ENCODE results near the gene ARL15. TPM values are rescaled to one million over a fixed set of nuclear protein-coding genes. Genes with fewer than 3 reads are reported as not detected.
A peak's percentile ranks its signal among the peaks of the same experiment; 100 is the strongest.

ARL15 gene
- total RNA-seq, 1 experiment from 2014 or later = 18.3 TPM

GRCh38 chr5:54243483-54244080 lies 66.8 kb downstream of the ARL15 start:
- H3K27me3 ChIP-seq (replicated peaks; ENCODE audit: insufficient read depth, low read depth, low read length, poor library complexity) = no peaks in the 10 kb centered on the region
- H3K9me3 ChIP-seq (ENCODE audit: low read depth, low read length, poor library complexity, severe bottlenecking) = no peaks in the 10 kb centered on the region
- BruUV-seq (replicated peaks) = no TSS peak
- H3K4me3 ChIP-seq (ENCODE audit: low read depth, low read length, poor library complexity, severe bottlenecking) = no peak overlapping the region
- POLR2A ChIA-PET (ENCODE audit: low non-redundant PET) = interaction anchor here (1.3 kb wide), 1 partner anchor 67 kb away, joined by 3 read pairs; the partner anchor contains the start of gene ARL15
- no peaks in the 10 kb centered on the region for H3K4me1 ChIP-seq (ENCODE audit: insufficient read depth, low read length, poor library complexity, severe bottlenecking)
- H3K27ac ChIP-seq (ENCODE audit: low read depth, low read length, poor library complexity, severe bottlenecking) = no peak overlapping the region
- DNase-seq (ENCODE audit: low spot score) = peak; percentile 63
- H3K36me3 ChIP-seq (ENCODE audit: insufficient read depth, low read length, poor library complexity, severe bottlenecking) = no peaks in the 10 kb centered on the region
- TF ChIP-seq EZH2 (IDR thresholded peaks at IDR 0.05; ENCODE audit: borderline replicate concordance, low read depth, low read length, poor library complexity, severe bottlenecking) = no peak
- TF ChIP-seq CTCF (conservative IDR thresholded peaks at IDR 0.05; ENCODE audit: low read depth, low read length) = peak; percentile 84
- intact Hi-C loops (cut with micrococcal nuclease; ENCODE audit: unreplicated experiment) = loop anchor here (2.0 to 10.0 kb wide), 5 partner anchors 175 to 904 kb away; no protein-coding TSS in a partner anchor
- CTCF ChIA-PET = interaction anchor here (0.6 to 2.1 kb wide), 14 partner anchors 9 to 652 kb away, joined by 3 to 18 read pairs (median 4); no protein-coding TSS in a partner anchor

- intact Hi-C loops (cut with micrococcal nuclease; ENCODE audit: unreplicated experiment) = loop anchor here (2.0 to 10.0 kb wide), 5 partner anchors 177 to 905 kb away; no protein-coding TSS in a partner anchor
- Histone ChIP-seq H3K36me3 (ENCODE audit: insufficient read depth, low read length, poor library complexity, severe bottlenecking) (no peaks in the 10 kb centered on the region), H3K9me3 (ENCODE audit: low read depth, low read length, poor library complexity, severe bottlenecking) (no peaks in the 10 kb centered on the region), H3K27me3 (replicated peaks; ENCODE audit: insufficient read depth, low read depth, low read length, poor library complexity) (no peaks in the 10 kb centered on the region), H3K4me3 (ENCODE audit: low read depth, low read length, poor library complexity, severe bottlenecking) (no peak overlapping the region), H3K4me1 (ENCODE audit: insufficient read depth, low read length, poor library complexity, severe bottlenecking) (no peaks in the 10 kb centered on the region), H3K27ac (ENCODE audit: low read depth, low read length, poor library complexity, severe bottlenecking) (no peak overlapping the region)
- CTCF ChIA-PET = no interaction called here
- no peak for DNase-seq (ENCODE audit: low spot score)
- TF ChIP-seq EZH2 (IDR thresholded peaks at IDR 0.05; ENCODE audit: borderline replicate concordance, low read depth, low read length, poor library complexity, severe bottlenecking) (no peak), CTCF (conservative IDR thresholded peaks at IDR 0.05; ENCODE audit: low read depth, low read length) (no peak)
- BruUV-seq (replicated peaks) = no TSS peak
- POLR2A ChIA-PET (ENCODE audit: low non-redundant PET) = no interaction called here
Measured at GRCh38 chr5:54242297-54242696, 68.1 kb downstream of the ARL15 start.

- peak; percentile 52 for DNase-seq (ENCODE audit: low spot score)
- Histone ChIP-seq H3K27me3 (replicated peaks; ENCODE audit: insufficient read depth, low read depth, low read length, poor library complexity) (no peaks in the 10 kb centered on the region), H3K4me3 (ENCODE audit: low read depth, low read length, poor library complexity, severe bottlenecking) (no peak overlapping the region), H3K36me3 (ENCODE audit: insufficient read depth, low read length, poor library complexity, severe bottlenecking) (no peaks in the 10 kb centered on the region), H3K4me1 (ENCODE audit: insufficient read depth, low read length, poor library complexity, severe bottlenecking) (no peaks in the 10 kb centered on the region), H3K27ac (ENCODE audit: low read depth, low read length, poor library complexity, severe bottlenecking) (no peak overlapping the region), H3K9me3 (ENCODE audit: low read depth, low read length, poor library complexity, severe bottlenecking) (no peaks in the 10 kb centered on the region)
- no TSS peak for BruUV-seq (replicated peaks)
- no peak for TF ChIP-seq EZH2 (IDR thresholded peaks at IDR 0.05; ENCODE audit: borderline replicate concordance, low read depth, low read length, poor library complexity, severe bottlenecking)
- TF ChIP-seq CTCF (conservative IDR thresholded peaks at IDR 0.05; ENCODE audit: low read depth, low read length) = peak; percentile 67
- CTCF ChIA-PET = interaction anchor here (0.5 to 1.0 kb wide), 5 partner anchors 9 to 1199 kb away, joined by 3 to 4 read pairs (median 3); no protein-coding TSS in a partner anchor
- intact Hi-C loops (cut with micrococcal nuclease; ENCODE audit: unreplicated experiment) = no loop called here
- POLR2A ChIA-PET (ENCODE audit: low non-redundant PET) = no interaction called here
Measured at GRCh38 chr5:54234304-54234933, 76.0 kb downstream of the ARL15 start.
